ENCODE results near the gene TMEM132D.

- no peak for TF ChIP-seq EZH2phosphoT487 (IDR thresholded peaks at IDR 0.05; ENCODE audit: insufficient read depth, low read depth)
- TF ChIP-seq EZH2 (IDR thresholded peaks at IDR 0.05; ENCODE audit: insufficient read depth, poor library complexity, severe bottlenecking), result no peak
Observed at GRCh38 chr12:129523621-129524020, 380.2 kb downstream of the TMEM132D start.

Measured in GM23248 (cell line).